Measurements from ENCODE around the gene SPEG. TPM values are rescaled to one million over a fixed set of nuclear protein-coding genes. Genes with fewer than 3 reads are reported as not detected.

The SPEG gene
- total RNA-seq, 2 experiments from 2014 or later = 1.3 to 1.4 TPM

GRCh38 chr2:219461047-219461514 lies 26.4 kb downstream of the SPEG start:
- Mint-ChIP-seq H3K27ac (no peak overlapping the region), H3K27me3 (ENCODE audit: low read depth) (no peaks in the 10 kb centered on the region), H3K36me3 (ENCODE audit: low read depth) (no peaks in the 10 kb centered on the region), H3K4me3 (no peak overlapping the region), H3K4me1 (ENCODE audit: low read depth) (no peaks in the 10 kb centered on the region), H3K9me3 (no peaks in the 10 kb centered on the region)
- DNase-seq = peak; percentile 37
- CTCF ChIA-PET = interaction anchor here (0.5 to 2.0 kb wide), 3 partner anchors 35 to 1437 kb away, joined by 3 to 15 read pairs (median 4); a partner anchor contains a TSS
- intact Hi-C loops (cut with micrococcal nuclease) = no loop called here

- Mint-ChIP-seq H3K36me3 (ENCODE audit: low read depth) (no peaks in the 10 kb centered on the region), H3K27me3 (ENCODE audit: low read depth) (no peaks in the 10 kb centered on the region), H3K4me3 (no peak overlapping the region), H3K4me1 (ENCODE audit: low read depth) (no peaks in the 10 kb centered on the region), H3K27ac (no peak overlapping the region), H3K9me3 (no peaks in the 10 kb centered on the region)
- CTCF ChIA-PET = interaction anchor here (1.0 to 2.0 kb wide), 2 partner anchors 34 to 68 kb away, joined by 4 to 15 read pairs; a partner anchor contains a TSS
- intact Hi-C loops (cut with micrococcal nuclease) = no loop called here
- DNase-seq = no peak
These were observed 27.0 kb downstream of the SPEG start for GRCh38 chr2:219461669-219462068.

- no peak for DNase-seq
- no peaks in the 10 kb centered on the region for H3K9me3 Mint-ChIP-seq
- H3K4me1 Mint-ChIP-seq (ENCODE audit: low read depth) = no peaks in the 10 kb centered on the region
- H3K27me3 Mint-ChIP-seq (ENCODE audit: low read depth) = no peaks in the 10 kb centered on the region
- intact Hi-C loops (cut with micrococcal nuclease) = no loop called here
- H3K4me3 Mint-ChIP-seq = no peak overlapping the region
- H3K36me3 Mint-ChIP-seq (ENCODE audit: low read depth) = no peaks in the 10 kb centered on the region
- no peak overlapping the region for H3K27ac Mint-ChIP-seq
- CTCF ChIA-PET = interaction anchor here (1.2 to 2.6 kb wide), 3 partner anchors 14 to 68 kb away, joined by 6 to 10 read pairs (median 7); no protein-coding TSS in a partner anchor
These were observed 27.7 kb downstream of the SPEG start for GRCh38 chr2:219462349-219462748.

- no peaks in the 10 kb centered on the region for H3K9me3 Mint-ChIP-seq
- H3K27me3 Mint-ChIP-seq (ENCODE audit: low read depth) = no peaks in the 10 kb centered on the region
- H3K27ac Mint-ChIP-seq = no peak overlapping the region
- DNase-seq = no peak
- H3K4me1 Mint-ChIP-seq (ENCODE audit: low read depth) = no peaks in the 10 kb centered on the region
- CTCF ChIA-PET = interaction anchor here (2.0 to 2.6 kb wide), 2 partner anchors 12 to 66 kb away, joined by 7 to 10 read pairs; no protein-coding TSS in a partner anchor
- intact Hi-C loops (cut with micrococcal nuclease) = no loop called here
- no peaks in the 10 kb centered on the region for H3K36me3 Mint-ChIP-seq (ENCODE audit: low read depth)
- H3K4me3 Mint-ChIP-seq = no peak overlapping the region
These were observed 29.8 kb downstream of the SPEG start for GRCh38 chr2:219464286-219465032.

- intact Hi-C loops (cut with micrococcal nuclease) = no loop called here
- no peak overlapping the region for H3K4me3 Mint-ChIP-seq
- DNase-seq = no peak
- no peaks in the 10 kb centered on the region for H3K9me3 Mint-ChIP-seq
- H3K36me3 Mint-ChIP-seq (ENCODE audit: low read depth) = no peaks in the 10 kb centered on the region
- no peaks in the 10 kb centered on the region for H3K4me1 Mint-ChIP-seq (ENCODE audit: low read depth)
- CTCF ChIA-PET = interaction anchor here (1.0 kb wide), 1 partner anchor 10 kb away, joined by 3 read pairs; no protein-coding TSS in a partner anchor
- no peaks in the 10 kb centered on the region for H3K27me3 Mint-ChIP-seq (ENCODE audit: low read depth)
- H3K27ac Mint-ChIP-seq = no peak overlapping the region
These were observed 31.3 kb downstream of the SPEG start for GRCh38 chr2:219465659-219466561.

GRCh38 chr2:219466816-219467735 lies 32.4 kb downstream of the SPEG start:
- H3K27me3 Mint-ChIP-seq (ENCODE audit: low read depth) = no peaks in the 10 kb centered on the region
- no peaks in the 10 kb centered on the region for H3K9me3 Mint-ChIP-seq
- no peak overlapping the region for H3K27ac Mint-ChIP-seq
- H3K4me3 Mint-ChIP-seq = no peak overlapping the region
- H3K36me3 Mint-ChIP-seq (ENCODE audit: low read depth) = no peaks in the 10 kb centered on the region
- CTCF ChIA-PET = interaction anchor here (0.9 to 1.7 kb wide), 4 partner anchors 9 to 76 kb away, joined by 3 to 5 read pairs (median 4); no protein-coding TSS in a partner anchor
- H3K4me1 Mint-ChIP-seq (ENCODE audit: low read depth) = no peaks in the 10 kb centered on the region
- intact Hi-C loops (cut with micrococcal nuclease) = no loop called here
- no peak for DNase-seq

GRCh38 chr2:219467736-219468075 lies 33.1 kb downstream of the SPEG start:
- intact Hi-C loops (cut with micrococcal nuclease) = no loop called here
- Mint-ChIP-seq H3K9me3 (no peaks in the 10 kb centered on the region), H3K4me3 (no peak overlapping the region), H3K27me3 (ENCODE audit: low read depth) (no peaks in the 10 kb centered on the region), H3K36me3 (ENCODE audit: low read depth) (no peaks in the 10 kb centered on the region), H3K27ac (no peak overlapping the region), H3K4me1 (ENCODE audit: low read depth) (no peaks in the 10 kb centered on the region)
- CTCF ChIA-PET = interaction anchor here (0.9 to 1.7 kb wide), 4 partner anchors 9 to 77 kb away, joined by 3 to 5 read pairs (median 4); no protein-coding TSS in a partner anchor
- no peak for DNase-seq

GRCh38 chr2:219468410-219469185 lies 34.0 kb downstream of the SPEG start:
- intact Hi-C loops (cut with micrococcal nuclease) = no loop called here
- no peak overlapping the region for H3K4me3 Mint-ChIP-seq
- CTCF ChIA-PET = interaction anchor here (1.7 kb wide), 1 partner anchor 61 kb away, joined by 5 read pairs; no protein-coding TSS in a partner anchor
- H3K36me3 Mint-ChIP-seq (ENCODE audit: low read depth) = no peaks in the 10 kb centered on the region
- H3K27me3 Mint-ChIP-seq (ENCODE audit: low read depth) = no peaks in the 10 kb centered on the region
- H3K9me3 Mint-ChIP-seq = no peaks in the 10 kb centered on the region
- no peak for DNase-seq
- no peaks in the 10 kb centered on the region for H3K4me1 Mint-ChIP-seq (ENCODE audit: low read depth)
- H3K27ac Mint-ChIP-seq = no peak overlapping the region

GRCh38 chr2:219469186-219469724 lies 34.6 kb downstream of the SPEG start:
- H3K4me3 Mint-ChIP-seq = no peak overlapping the region
- no peaks in the 10 kb centered on the region for H3K27me3 Mint-ChIP-seq (ENCODE audit: low read depth)
- CTCF ChIA-PET = interaction anchor here (1.4 kb wide), 1 partner anchor 60 kb away, joined by 7 read pairs; no protein-coding TSS in a partner anchor
- H3K4me1 Mint-ChIP-seq (ENCODE audit: low read depth) = no peaks in the 10 kb centered on the region
- H3K36me3 Mint-ChIP-seq (ENCODE audit: low read depth) = no peaks in the 10 kb centered on the region
- H3K27ac Mint-ChIP-seq = no peak overlapping the region
- no peaks in the 10 kb centered on the region for H3K9me3 Mint-ChIP-seq
- no peak for DNase-seq
- intact Hi-C loops (cut with micrococcal nuclease) = no loop called here

- Mint-ChIP-seq H3K4me3 (no peak overlapping the region), H3K36me3 (ENCODE audit: low read depth) (no peaks in the 10 kb centered on the region), H3K4me1 (ENCODE audit: low read depth) (no peaks in the 10 kb centered on the region), H3K9me3 (no peaks in the 10 kb centered on the region), H3K27me3 (ENCODE audit: low read depth) (no peaks in the 10 kb centered on the region), H3K27ac (no peak overlapping the region)
- intact Hi-C loops (cut with micrococcal nuclease) = no loop called here
- CTCF ChIA-PET = interaction anchor here (1.4 kb wide), 1 partner anchor 59 kb away, joined by 7 read pairs; no protein-coding TSS in a partner anchor
- no peak for DNase-seq
These were observed 35.8 kb downstream of the SPEG start for GRCh38 chr2:219470429-219470828.

Measured in activated naive CD4-positive, alpha-beta T cell treated with anti-CD3 and anti-CD28 coated beads for 36 hours (primary cell).